ENCODE data around the gene PXK.
"Not testable (repeated sequence)": the region's sequence is repeated elsewhere in the genome, so short reads cannot be mapped to it uniquely, and the experiment has no call there.

PXK gene

DNA sequence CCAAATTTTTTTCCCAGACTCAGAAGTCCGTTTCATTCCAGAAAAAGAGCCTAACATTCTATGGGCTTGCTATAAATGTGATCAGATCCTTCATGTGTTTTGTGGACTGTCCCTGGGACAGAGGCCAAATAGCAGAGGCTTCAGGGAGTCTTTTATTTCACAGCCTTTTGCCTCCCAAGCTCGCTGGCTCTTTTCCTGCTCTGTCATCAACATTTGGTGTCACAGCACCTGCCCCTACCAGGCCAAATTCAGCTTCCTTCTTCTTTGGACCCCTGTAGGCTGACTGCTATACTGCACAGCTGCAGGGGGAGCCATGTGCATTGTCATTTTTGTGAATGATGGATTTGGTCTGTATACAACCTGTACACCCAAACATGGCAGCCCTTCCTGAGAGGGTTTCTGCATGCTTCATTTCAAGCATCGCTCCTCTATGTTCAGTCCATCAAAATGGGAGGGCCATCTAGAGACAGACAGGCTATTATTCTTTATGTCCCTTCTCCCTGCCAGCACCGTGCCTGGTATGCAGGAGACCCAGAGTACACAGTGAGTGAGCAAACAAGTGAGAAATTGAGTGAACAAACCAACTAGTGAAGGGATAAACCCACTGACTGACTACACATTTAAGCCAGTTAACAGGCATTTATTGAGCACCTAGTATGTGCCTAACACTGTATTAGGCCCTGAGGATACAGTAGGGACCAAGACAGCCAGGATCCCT lies 44.5 kb upstream of the PXK start:
- TF ChIP-seq ZNF394 (tag by site-specific recombination; IDR thresholded peaks at IDR 0.05; ENCODE audit: borderline replicate concordance): no peak
- no peak for TF ChIP-seq ZBTB48 (tag by site-specific recombination; IDR thresholded peaks at IDR 0.05)
- TF ChIP-seq SCRT1 (tag by site-specific recombination; IDR thresholded peaks at IDR 0.05; ENCODE audit: borderline replicate concordance): no peak
- TF ChIP-seq ZNF19 (tag by site-specific recombination; IDR thresholded peaks at IDR 0.05; ENCODE audit: low read depth): no peak
- no peak for TF ChIP-seq SP3 (tag by site-specific recombination; IDR thresholded peaks at IDR 0.05)
- TF ChIP-seq ZNF157 (tag by site-specific recombination; IDR thresholded peaks at IDR 0.05): no peak
- no peak for TF ChIP-seq ZNF112 (tag by site-specific recombination; IDR thresholded peaks at IDR 0.05)
- no peak for TF ChIP-seq ZNF792 (tag by site-specific recombination; IDR thresholded peaks at IDR 0.05)
- no peak for TF ChIP-seq ZNF239 (tag by site-specific recombination; IDR thresholded peaks at IDR 0.05)
- TF ChIP-seq, protein P1, sequence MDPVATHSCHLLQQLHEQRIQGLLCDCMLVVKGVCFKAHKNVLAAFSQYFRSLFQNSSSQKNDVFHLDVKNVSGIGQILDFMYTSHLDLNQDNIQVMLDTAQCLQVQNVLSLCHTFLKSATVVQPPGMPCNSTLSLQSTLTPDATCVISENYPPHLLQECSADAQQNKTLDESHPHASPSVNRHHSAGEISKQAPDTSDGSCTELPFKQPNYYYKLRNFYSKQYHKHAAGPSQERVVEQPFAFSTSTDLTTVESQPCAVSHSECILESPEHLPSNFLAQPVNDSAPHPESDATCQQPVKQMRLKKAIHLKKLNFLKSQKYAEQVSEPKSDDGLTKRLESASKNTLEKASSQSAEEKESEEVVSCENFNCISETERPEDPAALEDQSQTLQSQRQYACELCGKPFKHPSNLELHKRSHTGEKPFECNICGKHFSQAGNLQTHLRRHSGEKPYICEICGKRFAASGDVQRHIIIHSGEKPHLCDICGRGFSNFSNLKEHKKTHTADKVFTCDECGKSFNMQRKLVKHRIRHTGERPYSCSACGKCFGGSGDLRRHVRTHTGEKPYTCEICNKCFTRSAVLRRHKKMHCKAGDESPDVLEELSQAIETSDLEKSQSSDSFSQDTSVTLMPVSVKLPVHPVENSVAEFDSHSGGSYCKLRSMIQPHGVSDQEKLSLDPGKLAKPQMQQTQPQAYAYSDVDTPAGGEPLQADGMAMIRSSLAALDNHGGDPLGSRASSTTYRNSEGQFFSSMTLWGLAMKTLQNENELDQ (tag by site-specific recombination; IDR thresholded peaks at IDR 0.05; ENCODE audit: low read depth): no peak
- TF ChIP-seq, protein P2, sequence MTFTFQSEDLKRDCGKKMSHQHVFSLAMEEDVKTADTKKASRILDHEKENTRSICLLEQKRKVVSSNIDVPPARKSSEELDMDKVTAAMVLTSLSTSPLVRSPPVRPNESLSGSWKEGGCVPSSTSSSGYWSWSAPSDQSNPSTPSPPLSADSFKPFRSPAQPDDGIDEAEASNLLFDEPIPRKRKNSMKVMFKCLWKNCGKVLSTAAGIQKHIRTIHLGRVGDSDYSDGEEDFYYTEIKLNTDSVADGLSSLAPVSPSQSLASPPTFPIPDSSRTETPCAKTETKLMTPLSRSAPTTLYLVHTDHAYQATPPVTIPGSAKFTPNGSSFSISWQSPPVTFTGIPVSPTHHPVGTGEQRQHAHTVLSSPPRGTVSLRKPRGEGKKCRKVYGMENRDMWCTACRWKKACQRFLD (tag by site-specific recombination; IDR thresholded peaks at IDR 0.05): no peak
- no peak for TF ChIP-seq SCRT2 (tag by site-specific recombination; IDR thresholded peaks at IDR 0.05)
- TF ChIP-seq ZNF473 (tag by site-specific recombination; IDR thresholded peaks at IDR 0.05): no peak
- TF ChIP-seq ZNF354C (tag by site-specific recombination; IDR thresholded peaks at IDR 0.05; ENCODE audit: borderline replicate concordance, low read depth): no peak
- TF ChIP-seq, protein P3, sequence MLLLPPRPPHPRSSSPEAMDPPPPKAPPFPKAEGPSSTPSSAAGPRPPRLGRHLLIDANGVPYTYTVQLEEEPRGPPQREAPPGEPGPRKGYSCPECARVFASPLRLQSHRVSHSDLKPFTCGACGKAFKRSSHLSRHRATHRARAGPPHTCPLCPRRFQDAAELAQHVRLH (tag by site-specific recombination; IDR thresholded peaks at IDR 0.05): no peak
- TF ChIP-seq ZNF341 (tag by site-specific recombination; IDR thresholded peaks at IDR 0.05; ENCODE audit: low read depth): no peak
- TF ChIP-seq TRIM28 (IDR thresholded peaks at IDR 0.05; ENCODE audit: borderline replicate concordance, low read length): no peak
- ChIA-PET POLR2A (no interaction called here), CTCF (interaction anchor here (0.7 to 1.3 kb wide), 2 partner anchors 11 to 297 kb away, joined by 3 to 4 read pairs; no protein-coding TSS in a partner anchor)
- Histone ChIP-seq H3K27ac (ENCODE audit: extremely low read depth, low read depth, low read length) (no peak overlapping the region), H3K4me3 (ENCODE audit: low read depth, low read length) (no peak overlapping the region), H3K9me3 (ENCODE audit: control insufficient read depth, insufficient read depth, low read depth, low read length) (no peaks in the 10 kb centered on the region), H3K36me3 (ENCODE audit: control insufficient read depth in 2 of 2, insufficient read depth in 1 of 2, low read length in 2 of 2) (peaks cover 0 to 18% of the 10 kb centered on the region in 2 experiments; a peak in 1 of 3 replicates), H3K4me1 (ENCODE audit: control insufficient read depth, insufficient read depth, low read length) (no peaks in the 10 kb centered on the region)

DNA sequence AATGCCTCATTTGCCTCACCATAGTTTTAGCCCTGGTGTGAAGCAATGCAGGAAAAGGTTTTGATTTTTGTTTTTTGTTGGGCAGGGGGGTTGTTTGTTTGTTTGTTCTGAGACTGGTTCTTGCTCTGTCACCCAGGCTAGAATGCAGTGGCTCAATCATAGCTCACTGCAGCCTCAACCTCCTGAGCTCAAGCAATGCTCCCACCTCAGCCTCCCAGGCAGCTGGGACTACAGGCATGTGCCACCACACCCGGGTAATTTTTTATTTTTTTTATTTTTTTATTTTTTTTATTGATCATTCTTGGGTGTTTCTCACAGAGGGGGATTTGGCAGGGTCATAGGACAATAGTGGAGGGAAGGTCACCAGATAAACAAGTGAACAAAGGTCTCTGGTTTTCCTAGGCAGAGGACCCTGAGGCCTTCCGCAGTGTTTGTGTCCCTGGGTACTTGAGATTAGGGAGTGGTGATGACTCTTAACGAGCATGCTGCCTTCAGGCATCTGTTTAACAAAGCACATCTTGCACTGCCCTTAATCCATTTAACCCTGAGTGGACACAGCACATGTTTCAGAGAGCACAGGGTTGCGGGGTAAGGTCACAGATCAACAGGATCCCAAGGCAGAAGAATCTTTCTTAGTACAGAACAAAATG lies 43.6 kb upstream of the PXK start:
- H3K27ac ChIP-seq (ENCODE audit: extremely low read depth, low read depth, low read length); CTCF ChIA-PET; H3K9me3 ChIP-seq (ENCODE audit: control insufficient read depth, insufficient read depth, low read depth, low read length); POLR2A ChIA-PET; H3K4me3 ChIP-seq (ENCODE audit: low read depth, low read length); H3K4me1 ChIP-seq (ENCODE audit: control insufficient read depth, insufficient read depth, low read length): not testable (repeated sequence)
- peaks cover 0 to 18% of the 10 kb centered on the region in 2 experiments; a peak in 1 of 3 replicates for H3K36me3 ChIP-seq (ENCODE audit: control insufficient read depth in 2 of 2, insufficient read depth in 1 of 2, low read length in 2 of 2)

DNA sequence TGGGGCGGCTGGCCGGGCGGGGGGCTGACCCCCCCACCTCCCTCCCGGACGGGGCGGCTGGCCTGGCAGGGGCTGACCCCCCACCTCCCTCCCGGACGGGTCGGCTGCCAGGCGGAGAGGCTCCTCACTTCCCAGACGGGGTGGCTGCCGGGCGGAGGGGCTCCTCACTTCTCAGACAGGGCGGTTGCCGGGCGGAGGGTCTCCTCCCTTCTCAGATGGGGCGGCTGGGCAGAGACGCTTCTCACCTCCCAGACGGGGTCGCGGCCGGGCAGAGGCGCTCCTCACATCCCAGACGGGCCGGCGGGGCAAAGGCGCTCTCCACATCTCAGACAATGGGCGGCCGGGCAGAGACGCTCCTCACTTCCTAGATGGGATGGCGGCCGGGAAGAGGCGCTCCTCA lies 42.2 kb upstream of the PXK start:
- H3K27ac ChIP-seq (ENCODE audit: extremely low read depth, low read depth, low read length); CTCF ChIA-PET; H3K9me3 ChIP-seq (ENCODE audit: control insufficient read depth, insufficient read depth, low read depth, low read length); H3K4me1 ChIP-seq (ENCODE audit: control insufficient read depth, insufficient read depth, low read length); POLR2A ChIA-PET; H3K4me3 ChIP-seq (ENCODE audit: low read depth, low read length): not testable (repeated sequence)
- H3K36me3 ChIP-seq (ENCODE audit: control insufficient read depth in 2 of 2, insufficient read depth in 1 of 2, low read length in 2 of 2): peaks cover 0 to 11% of the 10 kb centered on the region in 2 experiments; a peak in 2 of 3 replicates

Data from HEK293 (cell line).